Gastrocnemius medialis (tissue), 4 donors: Measurements from ENCODE around the gene EFR3B. TPM values are rescaled to one million over a fixed set of nuclear protein-coding genes. Genes with fewer than 3 reads are reported as not detected.
A peak's percentile ranks its signal among the peaks of the same experiment; 100 is the strongest.
"Not testable (repeated sequence)": the region's sequence is repeated elsewhere in the genome, so short reads cannot be mapped to it uniquely, and the experiment has no call there.

ENCODE experiments used
- ATAC-seq, 2 donors: fragments of 150-250 bp; one replicate each; pipeline ENCODE4 v1.9.1; 2016
- DNase-seq, 2 donors: peaks; one replicate each; pipeline ENCODE4 v3.0.0-alpha.2; 2019
- H3K27ac ChIP-seq, 4 donors: fragments of 200-600 bp; sonication (generic); 1 replicate in 1 of 4; 2 replicates in 3 of 4; pipeline ENCODE4 v1.5.1; 2016 to 2018; ENCODE audit warnings: mild to moderate bottlenecking in 2 of 4, moderate library complexity in 1 of 4
- H3K27me3 ChIP-seq, 3 donors: fragments of 200-600 bp; sonication (generic) in 2 of 3; 1 replicate in 1 of 3; 2 replicates in 2 of 3; pipeline versions ENCODE4 v1.5.1 to v1.6.0; 2016 to 2019; ENCODE audit warnings: mild to moderate bottlenecking in 1 of 3, moderate library complexity in 1 of 3
- H3K36me3 ChIP-seq, 2 donors: fragments of 200-600 bp; sonication (generic) in 1 of 2; one replicate each; pipeline ENCODE4 v1.5.1; 2017 to 2018
- H3K4me1 ChIP-seq, 2 donors: fragments of 200-600 bp; sonication (generic) in 1 of 2; one replicate each; pipeline ENCODE4 v1.5.1; 2016 to 2017; ENCODE audit warnings: mild to moderate bottlenecking in 2 of 2
- H3K4me3 ChIP-seq, 4 donors: fragments of 200-600 bp; sonication (generic) in 3 of 4; 1 replicate in 1 of 4; 2 replicates in 3 of 4; pipeline ENCODE4 v1.5.1; 2016 to 2019; ENCODE audit warnings: mild to moderate bottlenecking in 2 of 4
- H3K9me3 ChIP-seq, 3 donors: fragments of 200-600 bp; sonication (generic) in 2 of 3; 1 replicate in 1 of 3; 2 replicates in 2 of 3; pipeline ENCODE4 v1.5.1; 2016 to 2019
- POLR2A ChIP-seq, 2 donors: fragments of 450-650 bp; IDR thresholded peaks; one replicate each; pipeline ENCODE4 v1.6.1; 2017; ENCODE audit warnings: antibody characterized with exemption in 2 of 2, mild to moderate bottlenecking in 2 of 2, moderate library complexity in 2 of 2
- in situ Hi-C, 4 donors: fragments of 200-750 bp; cut with MboI; loops; one replicate each; pipeline versions ENCODE4 v1.15.0 to v1.8.0; 2017; ENCODE audit warnings: low sequenced_read_pairs in 4 of 4
- intact Hi-C: fragments of 100-400 bp; cut with DNase I; formaldehyde crosslinking; loops from one replicate; pipeline ENCODE4 v1.15.1; 2023; ENCODE audit warnings: low total_unique reads
- total RNA-seq, 4 donors: library from RNA; depleted of rRNA; stranded (reverse); fragments of >200 nt; gene quantifications; one replicate each; pipeline versions ENCODE4 v1.1.0 to v1.2.3, GENCODE V29; 2016
- TF ChIP-seq, protein P1 (sequence below), 5 experiments: fragments of 450-650 bp in 3 of 5; fragments of 200-600 bp in 2 of 5; sonication (generic) in 2 of 5; IDR thresholded peaks in 4 of 5; conservative IDR thresholded peaks in 1 of 5; 1 replicate in 4 of 5; 2 replicates in 1 of 5; pipeline ENCODE4 v1.5.1; 2016 to 2019; ENCODE audit warnings: antibody characterized with exemption in 5 of 5, mild to moderate bottlenecking in 3 of 5, moderate library complexity in 3 of 5

Gene EFR3B, protein sequence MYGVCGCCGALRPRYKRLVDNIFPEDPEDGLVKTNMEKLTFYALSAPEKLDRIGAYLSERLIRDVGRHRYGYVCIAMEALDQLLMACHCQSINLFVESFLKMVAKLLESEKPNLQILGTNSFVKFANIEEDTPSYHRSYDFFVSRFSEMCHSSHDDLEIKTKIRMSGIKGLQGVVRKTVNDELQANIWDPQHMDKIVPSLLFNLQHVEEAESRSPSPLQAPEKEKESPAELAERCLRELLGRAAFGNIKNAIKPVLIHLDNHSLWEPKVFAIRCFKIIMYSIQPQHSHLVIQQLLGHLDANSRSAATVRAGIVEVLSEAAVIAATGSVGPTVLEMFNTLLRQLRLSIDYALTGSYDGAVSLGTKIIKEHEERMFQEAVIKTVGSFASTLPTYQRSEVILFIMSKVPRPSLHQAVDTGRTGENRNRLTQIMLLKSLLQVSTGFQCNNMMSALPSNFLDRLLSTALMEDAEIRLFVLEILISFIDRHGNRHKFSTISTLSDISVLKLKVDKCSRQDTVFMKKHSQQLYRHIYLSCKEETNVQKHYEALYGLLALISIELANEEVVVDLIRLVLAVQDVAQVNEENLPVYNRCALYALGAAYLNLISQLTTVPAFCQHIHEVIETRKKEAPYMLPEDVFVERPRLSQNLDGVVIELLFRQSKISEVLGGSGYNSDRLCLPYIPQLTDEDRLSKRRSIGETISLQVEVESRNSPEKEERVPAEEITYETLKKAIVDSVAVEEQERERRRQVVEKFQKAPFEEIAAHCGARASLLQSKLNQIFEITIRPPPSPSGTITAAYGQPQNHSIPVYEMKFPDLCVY
- 1 to 10 TPM in 1 of 4 donors, under 1 TPM in 3; 0.29 to 1.4 (median 0.67) TPM for total RNA-seq

- intact Hi-C loops: loop anchor here (1.0 to 2.0 kb wide), 3 partner anchors 22 to 87 kb away; partner anchors contain the start of gene DNAJC27
- TF ChIP-seq, protein P1, sequence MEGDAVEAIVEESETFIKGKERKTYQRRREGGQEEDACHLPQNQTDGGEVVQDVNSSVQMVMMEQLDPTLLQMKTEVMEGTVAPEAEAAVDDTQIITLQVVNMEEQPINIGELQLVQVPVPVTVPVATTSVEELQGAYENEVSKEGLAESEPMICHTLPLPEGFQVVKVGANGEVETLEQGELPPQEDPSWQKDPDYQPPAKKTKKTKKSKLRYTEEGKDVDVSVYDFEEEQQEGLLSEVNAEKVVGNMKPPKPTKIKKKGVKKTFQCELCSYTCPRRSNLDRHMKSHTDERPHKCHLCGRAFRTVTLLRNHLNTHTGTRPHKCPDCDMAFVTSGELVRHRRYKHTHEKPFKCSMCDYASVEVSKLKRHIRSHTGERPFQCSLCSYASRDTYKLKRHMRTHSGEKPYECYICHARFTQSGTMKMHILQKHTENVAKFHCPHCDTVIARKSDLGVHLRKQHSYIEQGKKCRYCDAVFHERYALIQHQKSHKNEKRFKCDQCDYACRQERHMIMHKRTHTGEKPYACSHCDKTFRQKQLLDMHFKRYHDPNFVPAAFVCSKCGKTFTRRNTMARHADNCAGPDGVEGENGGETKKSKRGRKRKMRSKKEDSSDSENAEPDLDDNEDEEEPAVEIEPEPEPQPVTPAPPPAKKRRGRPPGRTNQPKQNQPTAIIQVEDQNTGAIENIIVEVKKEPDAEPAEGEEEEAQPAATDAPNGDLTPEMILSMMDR (IDR thresholded peaks at IDR 0.05 in 4 of 5, conservative IDR thresholded peaks at IDR 0.05 in 1 of 5): peak in 2 of 5 experiments; percentile 24 to 25
- TF ChIP-seq POLR2A (IDR thresholded peaks at IDR 0.05): peak; percentile 54 to 77
These were observed at the start of gene EFR3B for GRCh38 chr2:25041928-25042320. EFR3B (plus strand) TSS chr2:25042076; CDS start chr2:25042313, 237 bp downstream.

DNA sequence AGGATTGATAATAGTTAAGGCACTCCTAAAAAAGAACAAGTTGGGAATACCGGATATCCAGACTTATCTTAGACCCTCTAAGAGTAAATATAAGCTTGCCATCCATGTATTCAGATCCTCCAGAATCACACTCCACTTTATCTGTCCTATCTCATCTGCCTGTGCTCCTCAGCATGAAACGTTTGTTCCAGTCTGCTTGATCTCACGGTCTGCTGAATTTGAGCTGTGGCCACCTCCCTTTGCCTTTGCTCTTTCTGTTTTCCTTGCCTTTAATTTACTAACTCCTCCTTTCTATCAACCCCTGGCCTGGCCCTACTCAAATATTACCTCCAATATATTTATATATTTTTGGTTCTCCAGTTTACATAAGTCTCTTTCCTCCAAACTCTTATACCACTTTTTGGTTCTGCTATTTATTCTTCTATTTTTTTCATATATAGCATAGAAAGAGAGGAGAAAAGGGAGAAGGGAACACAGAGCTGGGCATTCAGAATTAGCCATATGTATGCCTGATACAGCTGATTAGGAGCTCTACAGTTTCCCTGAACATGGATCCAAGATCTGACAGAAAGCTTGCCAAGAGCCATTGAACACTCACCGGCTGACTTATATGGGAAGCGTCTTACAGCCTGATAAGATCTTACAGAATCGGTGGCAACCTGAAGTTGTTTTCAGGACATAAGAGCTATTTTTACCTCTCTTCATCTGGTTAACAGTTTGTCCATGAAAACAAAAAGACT, 48.3 kb upstream of the EFR3B start:
- in situ Hi-C loops (no loop called here), intact Hi-C loops (no loop called here)
- H3K4me1 ChIP-seq: peaks cover 14 to 17% of the 10 kb centered on the region in 2 donors
- DNase-seq: no peak
- H3K36me3 ChIP-seq: no peaks in the 10 kb centered on the region
- H3K27me3 ChIP-seq: no peaks in the 10 kb centered on the region
- no peak overlapping the region for H3K27ac ChIP-seq
- no peak overlapping the region for H3K4me3 ChIP-seq
- TF ChIP-seq POLR2A (IDR thresholded peaks at IDR 0.05): no peak
- TF ChIP-seq, protein P1 (IDR thresholded peaks at IDR 0.05 in 4 of 5, conservative IDR thresholded peaks at IDR 0.05 in 1 of 5): no peak
- ATAC-seq: no peak
- no peaks in the 10 kb centered on the region for H3K9me3 ChIP-seq

More at GRCh38 chr2:25041928-25042320, at the start of gene EFR3B:
- Histone ChIP-seq H3K9me3 (no peaks in the 10 kb centered on the region), H3K4me3 (peak within 1 kb of the TSS; percentile 60 to 98 (median 66)), H3K27ac (peak within 1 kb of the TSS; percentile 69 to 87 (median 76)), H3K27me3 (no peaks in the 10 kb centered on the region), H3K4me1 (peaks cover 15 to 22% of the 10 kb centered on the region in 2 donors), H3K36me3 (no peaks in the 10 kb centered on the region)
- in situ Hi-C loops: loop anchor here in 1 of 4 donors (10.0 kb wide), 1 partner anchor 67 kb away; the partner anchor contains the start of gene DNAJC27
- peak; percentile 86 to 88 for ATAC-seq
- DNase-seq: peak; percentile 93 to 94

GRCh38 chr2:24994146-24994724, 47.6 kb upstream of the EFR3B start:
- peaks cover 14 to 17% of the 10 kb centered on the region in 2 donors for H3K4me1 ChIP-seq
- no peak for DNase-seq
- intact Hi-C loops (no loop called here), in situ Hi-C loops (no loop called here)
- no peaks in the 10 kb centered on the region for H3K36me3 ChIP-seq
- no peak overlapping the region for H3K4me3 ChIP-seq
- TF ChIP-seq POLR2A (IDR thresholded peaks at IDR 0.05): no peak
- TF ChIP-seq, protein P1 (IDR thresholded peaks at IDR 0.05 in 4 of 5, conservative IDR thresholded peaks at IDR 0.05 in 1 of 5): no peak
- H3K9me3 ChIP-seq: no peaks in the 10 kb centered on the region
- no peak overlapping the region for H3K27ac ChIP-seq
- no peaks in the 10 kb centered on the region for H3K27me3 ChIP-seq
- no peak for ATAC-seq

DNA sequence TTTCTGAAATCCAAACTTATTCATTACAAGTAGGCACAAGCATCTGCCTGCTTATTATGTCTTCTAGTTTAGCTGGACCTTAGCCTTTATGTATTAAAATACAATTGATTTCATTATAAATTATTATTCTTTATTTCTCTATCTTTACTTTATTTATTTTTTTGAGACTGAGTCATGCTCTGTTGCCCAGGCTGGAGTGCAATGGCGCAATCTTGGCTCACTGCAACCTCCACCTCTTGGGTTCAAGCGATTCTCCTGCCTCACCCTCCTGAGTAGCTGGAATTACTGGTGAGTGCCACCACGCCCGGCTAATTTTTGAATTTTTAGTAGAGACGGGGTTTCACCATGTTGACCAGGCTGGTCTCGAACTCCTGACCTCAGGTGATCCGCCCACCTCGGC, 42.8 kb upstream of the EFR3B start:
- ATAC-seq, intact Hi-C loops, in situ Hi-C loops, H3K27ac ChIP-seq, H3K27me3 ChIP-seq, H3K36me3 ChIP-seq, DNase-seq, H3K4me3 ChIP-seq, H3K9me3 ChIP-seq: not testable (repeated sequence)
- peaks cover 14 to 15% of the 10 kb centered on the region in 2 donors for H3K4me1 ChIP-seq
